Activated T-helper 1 cell treated with anti-CD3 and anti-CD28 coated beads, Interleukin-12 subunit alpha, Interleukin-12 subunit beta, Interleukin-2, Interleukin-4 antibody, amounts not matched to agents 30 ng/mL and 10 ng/mL and 1 ng/mL, durations not matched to agents 14 hours and 24 hours and 36 hours (primary cell): ENCODE measurements around the gene ATRX. TPM values are rescaled to one million over a fixed set of nuclear protein-coding genes. Genes with fewer than 3 reads are reported as not detected.
A peak's percentile ranks its signal among the peaks of the same experiment; 100 is the strongest.
"Not testable (repeated sequence)": the region's sequence is repeated elsewhere in the genome, so short reads cannot be mapped to it uniquely, and the experiment has no call there.

ENCODE experiments used
- DNase-seq: peaks from one replicate; pipeline ENCODE4 v3.0.0; 2021; ENCODE audit warnings: low spot score
- H3K27ac Mint-ChIP-seq: one replicate; pipeline ENCODE4 v1.8.0; 2021; ENCODE audit warnings: mild to moderate bottlenecking, mixed read lengths
- H3K27me3 Mint-ChIP-seq: one replicate; pipeline ENCODE4 v1.8.0; 2022; ENCODE audit warnings: mild to moderate bottlenecking, moderate library complexity, mixed read lengths; ENCODE audit not compliant: insufficient read depth
- H3K36me3 Mint-ChIP-seq: one replicate; pipeline ENCODE4 v1.8.0; 2021; ENCODE audit warnings: low read depth, mixed read lengths
- H3K4me1 Mint-ChIP-seq: one replicate; pipeline ENCODE4 v1.8.0; 2021; ENCODE audit warnings: low read depth, mixed read lengths
- H3K4me3 Mint-ChIP-seq: one replicate; pipeline ENCODE4 v1.8.0; 2021; ENCODE audit warnings: mild to moderate bottlenecking, moderate library complexity, mixed read lengths
- H3K9me3 Mint-ChIP-seq: one replicate; pipeline ENCODE4 v1.8.0; 2021; ENCODE audit warnings: mixed read lengths
- intact Hi-C: fragments of 100-400 bp; cut with micrococcal nuclease; formaldehyde crosslinking; loops from one replicate; pipeline ENCODE4 v1.15.1; 2024
- total RNA-seq: library from RNA; stranded (reverse); gene quantifications from 2 replicates; pipeline ENCODE4 v1.2.3, GENCODE V29; 2022

The ATRX gene
- total RNA-seq, 1 donor from 2014 or later = 63.9 TPM

DNA sequence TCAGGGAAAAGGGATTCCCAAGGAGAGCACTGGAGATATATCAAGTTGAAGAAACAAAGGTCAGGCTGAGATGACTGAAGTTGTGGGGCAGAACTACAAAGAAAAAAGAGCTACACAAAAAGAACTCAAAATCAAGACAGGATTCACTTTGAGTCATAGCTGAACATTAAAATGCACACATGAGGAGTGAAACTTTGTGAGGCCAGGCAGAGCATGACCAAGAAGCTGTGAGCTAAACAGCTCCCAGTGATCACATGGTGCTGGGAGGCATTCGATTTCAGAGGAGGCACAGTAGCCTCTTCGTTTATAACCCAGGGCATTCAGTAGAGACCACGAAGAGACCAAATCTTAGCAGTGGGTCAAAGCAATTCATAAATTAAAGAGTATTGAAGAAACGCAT is 145.3 kb downstream of the ATRX start:
- no peak for DNase-seq
- H3K27me3 Mint-ChIP-seq = no peaks in the 10 kb centered on the region
- H3K9me3 Mint-ChIP-seq = peaks cover 13% of the 10 kb centered on the region
- intact Hi-C loops = loop anchor here (10.0 kb wide), 2 partner anchors 144 to 254 kb away; partner anchors contain the start of genes ATRX, COX7B and MAGT1
- no peak overlapping the region for H3K27ac Mint-ChIP-seq
- peaks cover 50% of the 10 kb centered on the region for H3K36me3 Mint-ChIP-seq
- H3K4me1 Mint-ChIP-seq = peaks cover 5% of the 10 kb centered on the region
- H3K4me3 Mint-ChIP-seq = no peak overlapping the region

DNA sequence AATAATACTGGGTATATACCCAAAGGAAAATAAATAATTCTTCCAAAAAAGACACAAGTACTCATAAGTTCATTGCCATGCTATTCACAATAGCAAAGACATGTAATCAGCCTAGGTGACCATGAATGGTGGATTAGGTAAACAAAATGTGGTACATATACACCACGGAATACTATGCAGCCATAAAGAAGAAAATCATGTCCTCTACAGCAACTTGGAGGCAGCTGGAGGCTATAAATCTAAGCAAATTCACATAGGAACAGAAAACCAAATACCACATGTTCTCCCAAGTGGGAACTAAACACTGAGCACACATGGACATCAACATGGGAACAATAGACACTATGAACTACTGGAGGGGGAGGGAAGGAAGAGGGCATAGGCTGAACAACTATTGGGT is 146.2 kb downstream of the ATRX start:
- no peak for DNase-seq
- H3K9me3 Mint-ChIP-seq = peaks cover 12% of the 10 kb centered on the region
- peaks cover 51% of the 10 kb centered on the region for H3K36me3 Mint-ChIP-seq
- H3K4me1 Mint-ChIP-seq = peaks cover 5% of the 10 kb centered on the region
- H3K27ac Mint-ChIP-seq = no peak overlapping the region
- no peaks in the 10 kb centered on the region for H3K27me3 Mint-ChIP-seq
- H3K4me3 Mint-ChIP-seq = no peak overlapping the region
- intact Hi-C loops = loop anchor here (10.0 kb wide), 2 partner anchors 145 to 255 kb away; partner anchors contain the start of genes ATRX, COX7B and MAGT1

DNA sequence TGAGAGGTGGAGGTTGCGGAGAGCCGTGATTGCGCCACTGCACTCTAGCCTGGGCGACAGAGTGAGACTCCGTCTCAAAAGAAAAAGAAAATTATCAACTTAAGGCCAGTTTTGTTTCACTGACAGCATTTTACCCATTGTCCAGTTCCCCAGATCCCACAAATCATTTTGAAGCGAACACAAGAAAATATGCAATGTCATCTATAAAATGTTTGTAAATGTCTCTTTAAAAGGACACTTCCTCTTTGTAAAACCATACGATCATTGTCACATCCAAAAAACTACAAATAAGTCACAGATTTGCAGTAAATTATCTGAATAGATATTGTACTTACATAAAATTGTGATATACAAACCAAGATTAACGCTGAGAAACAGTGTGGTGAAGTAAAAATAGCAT is 147.6 kb downstream of the ATRX start:
- intact Hi-C loops = no loop called here
- Mint-ChIP-seq H3K9me3 (peaks cover 7% of the 10 kb centered on the region), H3K27me3 (no peaks in the 10 kb centered on the region), H3K36me3 (peaks cover 46% of the 10 kb centered on the region), H3K4me3 (no peak overlapping the region), H3K27ac (no peak overlapping the region), H3K4me1 (peaks cover 5% of the 10 kb centered on the region)
- DNase-seq = no peak

DNA sequence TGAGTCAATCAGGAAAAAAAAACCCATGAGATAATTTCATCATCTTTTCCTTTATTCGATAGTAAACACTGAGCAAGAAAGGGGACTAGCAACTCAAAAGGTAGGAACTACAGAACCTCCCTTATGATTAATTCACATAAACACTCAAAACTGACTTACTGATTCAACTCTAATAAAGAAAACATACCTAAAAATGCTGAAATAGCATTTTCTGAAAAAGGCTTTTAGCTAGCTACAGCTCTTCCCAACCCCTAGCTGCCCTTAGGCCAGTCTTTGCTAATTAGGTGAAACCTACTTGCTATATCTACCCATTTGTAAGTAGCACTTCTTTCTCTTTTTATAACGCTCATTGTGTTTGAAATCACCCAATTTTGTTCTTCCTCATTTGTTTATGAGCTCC is 150.6 kb downstream of the ATRX start:
- Mint-ChIP-seq H3K27me3 (no peaks in the 10 kb centered on the region), H3K36me3 (peaks cover 30% of the 10 kb centered on the region), H3K4me3 (no peak overlapping the region), H3K9me3 (no peaks in the 10 kb centered on the region), H3K4me1 (no peaks in the 10 kb centered on the region), H3K27ac (no peak overlapping the region)
- DNase-seq = no peak
- intact Hi-C loops = no loop called here

DNA sequence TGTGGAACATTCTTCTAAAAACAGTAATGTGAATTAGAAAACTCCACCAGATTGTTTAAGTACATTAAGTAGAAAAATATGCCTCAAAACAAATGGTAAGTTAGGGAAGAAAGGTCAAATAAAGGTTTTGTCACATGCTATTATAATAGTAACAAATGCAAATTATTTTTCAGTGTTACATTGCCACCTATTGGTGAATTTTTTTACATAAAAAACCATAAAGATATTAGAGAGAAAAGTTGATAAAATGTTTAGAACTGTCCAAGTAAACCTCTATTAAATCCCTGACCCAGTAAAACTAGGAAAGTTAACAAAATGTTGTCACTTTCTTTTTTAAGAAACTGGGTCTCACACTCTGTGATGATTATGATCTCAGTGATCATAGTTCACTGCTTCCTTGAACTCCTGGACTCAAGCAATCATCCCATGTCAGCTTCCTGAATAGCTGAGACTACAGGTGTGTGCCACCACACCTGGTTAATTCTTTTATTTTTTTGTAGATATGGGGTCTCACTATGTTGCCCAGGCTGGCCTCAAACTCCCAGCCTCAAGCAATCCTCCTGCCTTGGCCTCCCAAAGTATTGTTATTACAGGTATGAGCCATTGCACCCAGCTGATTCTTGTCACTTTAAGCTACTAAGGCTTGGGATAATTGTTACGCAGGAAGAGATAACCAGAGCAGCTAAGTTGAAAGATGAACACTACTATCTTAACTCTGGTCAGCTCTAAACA is 157.6 kb downstream of the ATRX start:
- Mint-ChIP-seq H3K27me3 (no peaks in the 10 kb centered on the region), H3K4me1 (peaks cover 8% of the 10 kb centered on the region), H3K36me3 (peaks cover 14% of the 10 kb centered on the region), H3K27ac (no peak overlapping the region), H3K9me3 (no peaks in the 10 kb centered on the region), H3K4me3 (no peak overlapping the region)
- DNase-seq = no peak
- intact Hi-C loops = no loop called here

DNA sequence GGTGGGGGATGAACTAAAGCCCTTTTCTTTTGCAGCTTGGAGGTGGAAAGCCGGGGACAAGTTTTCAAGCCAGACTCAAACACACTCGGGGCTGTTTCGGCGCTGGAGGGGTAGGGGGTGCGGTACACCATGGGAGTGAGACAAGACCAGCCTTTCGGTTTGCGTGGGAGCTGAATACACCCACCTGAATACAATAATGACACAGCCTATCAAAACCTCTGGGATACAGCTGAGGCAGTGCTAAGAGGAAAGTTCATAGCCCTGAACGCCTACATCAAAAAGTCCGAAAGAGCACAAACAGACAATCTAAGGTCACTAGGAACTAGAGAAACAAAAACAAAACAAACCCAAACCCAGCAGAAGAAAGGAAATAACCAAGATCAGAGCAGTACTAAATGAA is 163.3 kb downstream of the ATRX start:
- H3K27me3 Mint-ChIP-seq = no peaks in the 10 kb centered on the region
- H3K27ac Mint-ChIP-seq = peak overlapping the region; percentile 68
- no peak for DNase-seq
- peaks cover 17% of the 10 kb centered on the region for H3K4me1 Mint-ChIP-seq
- peaks cover 25% of the 10 kb centered on the region for H3K36me3 Mint-ChIP-seq
- intact Hi-C loops = no loop called here
- H3K9me3 Mint-ChIP-seq = no peaks in the 10 kb centered on the region
- no peak overlapping the region for H3K4me3 Mint-ChIP-seq

DNA sequence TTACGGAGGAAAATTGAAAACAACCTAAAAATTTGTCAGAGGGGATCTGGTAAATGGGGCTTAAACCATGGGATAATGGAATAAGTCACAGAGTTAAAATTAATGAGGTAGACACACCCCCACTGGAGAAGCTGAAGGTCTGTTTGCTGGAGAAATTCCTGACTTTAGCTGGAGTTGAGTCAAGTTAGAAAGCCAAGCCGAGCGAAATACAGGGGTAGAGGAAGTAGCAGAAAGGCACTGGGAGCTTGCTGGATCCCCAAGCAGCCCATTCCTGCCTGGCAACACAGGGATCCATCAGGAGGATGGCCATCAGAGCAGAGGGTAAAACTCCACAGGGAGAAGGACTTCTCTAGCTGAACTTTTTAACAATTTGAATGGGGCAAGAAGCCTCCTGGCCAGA is 163.8 kb downstream of the ATRX start:
- H3K27ac Mint-ChIP-seq = peak overlapping the region; percentile 68
- no peak overlapping the region for H3K4me3 Mint-ChIP-seq
- no peaks in the 10 kb centered on the region for H3K9me3 Mint-ChIP-seq
- intact Hi-C loops = no loop called here
- peaks cover 17% of the 10 kb centered on the region for H3K4me1 Mint-ChIP-seq
- no peaks in the 10 kb centered on the region for H3K27me3 Mint-ChIP-seq
- no peak for DNase-seq
- H3K36me3 Mint-ChIP-seq = peaks cover 25% of the 10 kb centered on the region

DNA sequence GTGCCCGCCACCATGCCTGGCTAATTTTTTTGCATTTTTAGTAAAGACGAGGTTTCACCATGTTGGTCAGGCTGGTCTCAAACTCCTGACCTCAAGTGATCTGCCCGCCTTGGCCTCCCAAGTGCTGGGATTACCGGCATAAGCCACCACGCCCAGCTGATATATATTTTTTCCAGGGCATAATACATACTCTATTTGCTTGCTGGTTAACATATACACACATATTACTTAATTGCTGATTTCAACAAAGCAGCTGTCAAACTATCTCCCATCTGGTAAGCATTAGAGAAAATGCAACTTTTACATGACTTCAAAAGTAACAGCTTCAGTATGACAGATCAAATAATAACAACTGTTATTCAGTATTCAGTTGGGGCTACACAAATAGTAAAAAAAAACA is 164.6 kb downstream of the ATRX start:
- H3K9me3 Mint-ChIP-seq, DNase-seq, H3K27me3 Mint-ChIP-seq, H3K4me3 Mint-ChIP-seq, H3K27ac Mint-ChIP-seq, intact Hi-C loops: not testable (repeated sequence)
- Mint-ChIP-seq H3K36me3 (peaks cover 25% of the 10 kb centered on the region), H3K4me1 (peaks cover 17% of the 10 kb centered on the region)

DNA sequence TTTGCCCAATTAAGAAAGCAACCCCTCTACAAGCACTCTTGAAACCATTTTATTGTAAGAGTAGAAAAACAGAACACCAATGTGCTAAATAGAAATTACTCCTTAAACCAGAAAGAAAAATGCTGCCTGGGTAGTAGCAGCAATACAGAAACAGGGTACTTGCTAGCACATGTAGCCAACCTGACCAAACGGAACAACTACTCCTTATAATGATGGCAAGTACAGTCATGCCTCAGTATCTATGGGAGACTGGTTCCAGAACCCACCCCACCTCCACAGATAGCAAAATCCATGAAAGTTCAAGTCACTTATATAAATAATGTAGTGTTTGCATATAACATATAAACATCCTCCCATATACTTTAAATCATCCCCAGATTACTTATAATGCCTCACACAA is 168.8 kb downstream of the ATRX start:
- H3K27ac Mint-ChIP-seq = no peak overlapping the region
- H3K9me3 Mint-ChIP-seq = no peaks in the 10 kb centered on the region
- H3K36me3 Mint-ChIP-seq = peaks cover 14% of the 10 kb centered on the region
- no peaks in the 10 kb centered on the region for H3K4me1 Mint-ChIP-seq
- H3K4me3 Mint-ChIP-seq = no peak overlapping the region
- H3K27me3 Mint-ChIP-seq = no peaks in the 10 kb centered on the region
- intact Hi-C loops = no loop called here
- DNase-seq = no peak

DNA sequence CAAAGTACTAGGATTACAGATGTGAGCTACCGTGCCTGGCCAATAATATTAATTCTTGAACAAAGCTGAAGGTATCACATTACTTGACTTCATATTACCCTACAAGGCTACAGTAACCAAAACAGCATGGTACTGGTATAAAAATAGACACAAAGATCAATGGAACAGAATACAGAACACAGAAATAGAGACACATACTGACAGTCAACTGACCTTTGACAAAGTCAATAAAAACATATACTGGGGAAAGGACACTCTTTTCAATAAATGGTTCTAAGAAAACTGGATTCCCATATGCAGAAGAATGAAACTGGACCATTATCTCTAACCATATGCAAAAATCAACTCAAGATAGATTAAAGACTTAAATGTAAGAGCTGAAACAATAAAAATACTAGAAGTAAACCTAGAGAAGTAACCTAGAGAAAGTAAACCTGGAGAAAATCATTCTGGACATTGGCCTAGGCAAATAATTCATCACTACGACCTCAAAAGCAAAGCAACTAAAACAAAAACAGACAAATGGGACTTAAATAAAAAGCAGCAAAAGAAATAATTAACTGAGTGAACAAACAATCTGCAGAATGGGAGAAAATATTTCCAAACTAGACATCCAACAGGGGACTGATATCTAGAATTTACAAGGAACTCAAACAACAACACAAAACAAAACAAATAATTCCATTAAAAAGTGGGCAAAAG is 182.2 kb downstream of the ATRX start:
- Mint-ChIP-seq H3K36me3 (peaks cover 32% of the 10 kb centered on the region), H3K9me3 (no peaks in the 10 kb centered on the region), H3K27ac (no peak overlapping the region), H3K4me3 (no peak overlapping the region), H3K4me1 (no peaks in the 10 kb centered on the region), H3K27me3 (no peaks in the 10 kb centered on the region)
- DNase-seq = no peak
- intact Hi-C loops = no loop called here

DNA sequence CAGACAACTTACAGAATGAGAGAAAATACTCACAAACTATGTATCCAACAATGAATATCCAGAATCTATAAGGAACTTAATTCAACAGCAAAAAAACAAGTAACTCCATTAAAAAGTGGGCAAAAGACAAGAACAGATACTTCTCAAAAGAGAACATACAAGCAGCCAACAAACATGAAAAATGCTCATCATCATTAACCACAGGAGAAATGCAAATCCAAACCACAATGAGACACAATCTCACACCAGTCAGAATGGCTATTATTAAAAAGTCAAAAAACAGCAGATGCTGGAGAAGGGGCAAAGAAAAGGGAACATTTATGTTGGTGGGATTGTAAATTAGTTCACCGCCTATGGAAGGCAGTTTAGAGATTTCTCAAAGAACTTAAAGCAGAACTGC is 188.5 kb downstream of the ATRX start:
- peak overlapping the region; percentile 65 for H3K27ac Mint-ChIP-seq
- H3K9me3 Mint-ChIP-seq = no peaks in the 10 kb centered on the region
- H3K4me3 Mint-ChIP-seq = no peak overlapping the region
- H3K27me3 Mint-ChIP-seq = no peaks in the 10 kb centered on the region
- H3K4me1 Mint-ChIP-seq = peaks cover 8% of the 10 kb centered on the region
- intact Hi-C loops = no loop called here
- DNase-seq = no peak
- peaks cover 28% of the 10 kb centered on the region for H3K36me3 Mint-ChIP-seq

DNA sequence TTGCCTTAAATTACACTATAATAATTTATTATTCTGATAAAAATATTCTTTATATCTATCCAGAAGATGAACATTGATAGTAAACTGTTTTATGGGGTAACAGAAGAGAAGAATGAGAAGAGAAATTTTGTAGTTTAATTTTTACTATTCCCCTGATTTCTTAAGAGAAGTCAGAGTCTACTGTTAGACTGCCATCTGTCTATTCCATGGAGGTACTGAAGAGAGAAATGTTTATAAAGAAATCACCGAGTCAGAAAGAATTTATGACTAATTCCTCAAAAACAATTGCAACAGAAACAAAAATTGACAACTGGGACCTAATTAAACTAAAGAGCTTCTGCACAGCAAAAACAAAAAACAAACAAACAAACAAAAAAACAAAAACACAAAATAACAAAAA is 188.9 kb downstream of the ATRX start:
- H3K27ac Mint-ChIP-seq = peak overlapping the region; percentile 65
- peaks cover 28% of the 10 kb centered on the region for H3K36me3 Mint-ChIP-seq
- intact Hi-C loops = no loop called here
- no peak overlapping the region for H3K4me3 Mint-ChIP-seq
- H3K4me1 Mint-ChIP-seq = peaks cover 8% of the 10 kb centered on the region
- H3K27me3 Mint-ChIP-seq = no peaks in the 10 kb centered on the region
- no peak for DNase-seq
- H3K9me3 Mint-ChIP-seq = no peaks in the 10 kb centered on the region

DNA sequence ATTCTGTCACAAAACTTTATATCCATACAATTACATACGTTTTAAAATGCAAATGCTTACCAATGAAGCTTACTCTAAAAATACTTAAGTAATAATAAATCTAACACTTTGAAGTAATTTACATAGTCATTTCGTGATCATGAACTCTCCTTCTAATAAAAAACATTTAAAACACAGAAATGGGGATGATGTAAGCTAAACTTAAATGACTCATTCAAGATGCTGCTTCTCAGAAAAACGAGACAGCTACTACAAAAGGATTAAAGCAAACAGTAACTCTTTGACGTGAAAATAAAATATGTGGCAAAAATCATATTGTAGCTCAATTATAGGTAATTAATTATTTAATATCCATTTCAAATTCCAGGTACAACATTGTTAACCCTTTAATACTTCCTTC is 190.2 kb downstream of the ATRX start:
- Mint-ChIP-seq H3K4me3 (no peak overlapping the region), H3K9me3 (no peaks in the 10 kb centered on the region), H3K36me3 (peaks cover 28% of the 10 kb centered on the region), H3K4me1 (peaks cover 8% of the 10 kb centered on the region), H3K27ac (no peak overlapping the region), H3K27me3 (no peaks in the 10 kb centered on the region)
- intact Hi-C loops = no loop called here
- no peak for DNase-seq
